Measurements from ENCODE around the gene DOCK3. TPM values are rescaled to one million over a fixed set of nuclear protein-coding genes. Genes with fewer than 3 reads are reported as not detected.

DOCK3 gene
- total RNA-seq, 2 experiments from 2014 or later = 0.93 to 1.1 TPM

GRCh38 chr3:51403675-51404074 lies 728.9 kb downstream of the DOCK3 start:
- ChIA-PET CTCF (interaction anchor here (1.1 kb wide), 1 partner anchor 98 kb away, joined by 3 read pairs; no protein-coding TSS in a partner anchor), POLR2A (interaction anchor here (1.6 kb wide), 1 partner anchor 19 kb away, joined by 5 read pairs; the partner anchor contains the start of gene MANF)
- no peaks in the 10 kb centered on the region for H3K9me3 ChIP-seq (ENCODE audit: control insufficient read depth in 1 of 2, insufficient read depth in 1 of 2, low read length in 2 of 2)
- Mint-ChIP-seq H3K27ac (peak overlapping the region; percentile 52), H3K4me1 (ENCODE audit: low read depth) (peaks cover 37% of the 10 kb centered on the region), H3K9me3 (no peaks in the 10 kb centered on the region), H3K36me3 (ENCODE audit: low read depth) (peaks cover 80% of the 10 kb centered on the region), H3K4me3 (no peak overlapping the region), H3K27me3 (no peaks in the 10 kb centered on the region)
- H3K27ac ChIP-seq (ENCODE audit: low read depth in 1 of 2, low read length in 2 of 2) = peak overlapping the region in 1 of 2 donors; percentile 3
- TF ChIP-seq, protein P1, sequence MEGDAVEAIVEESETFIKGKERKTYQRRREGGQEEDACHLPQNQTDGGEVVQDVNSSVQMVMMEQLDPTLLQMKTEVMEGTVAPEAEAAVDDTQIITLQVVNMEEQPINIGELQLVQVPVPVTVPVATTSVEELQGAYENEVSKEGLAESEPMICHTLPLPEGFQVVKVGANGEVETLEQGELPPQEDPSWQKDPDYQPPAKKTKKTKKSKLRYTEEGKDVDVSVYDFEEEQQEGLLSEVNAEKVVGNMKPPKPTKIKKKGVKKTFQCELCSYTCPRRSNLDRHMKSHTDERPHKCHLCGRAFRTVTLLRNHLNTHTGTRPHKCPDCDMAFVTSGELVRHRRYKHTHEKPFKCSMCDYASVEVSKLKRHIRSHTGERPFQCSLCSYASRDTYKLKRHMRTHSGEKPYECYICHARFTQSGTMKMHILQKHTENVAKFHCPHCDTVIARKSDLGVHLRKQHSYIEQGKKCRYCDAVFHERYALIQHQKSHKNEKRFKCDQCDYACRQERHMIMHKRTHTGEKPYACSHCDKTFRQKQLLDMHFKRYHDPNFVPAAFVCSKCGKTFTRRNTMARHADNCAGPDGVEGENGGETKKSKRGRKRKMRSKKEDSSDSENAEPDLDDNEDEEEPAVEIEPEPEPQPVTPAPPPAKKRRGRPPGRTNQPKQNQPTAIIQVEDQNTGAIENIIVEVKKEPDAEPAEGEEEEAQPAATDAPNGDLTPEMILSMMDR (IDR thresholded peaks at IDR 0.05) = no peak
- no peak for ATAC-seq (ENCODE audit: poor library complexity)
- intact Hi-C loops (cut with DNase I, micrococcal nuclease) = no loop called here
- no peaks in the 10 kb centered on the region for H3K27me3 ChIP-seq (ENCODE audit: control insufficient read depth in 1 of 2, insufficient read depth in 2 of 2, low read length in 2 of 2)
- H3K4me3 ChIP-seq (ENCODE audit: low read length) = no peak overlapping the region
- H3K36me3 ChIP-seq (ENCODE audit: insufficient read depth, low read length) = peaks cover 75% of the 10 kb centered on the region
- peaks cover 3% of the 10 kb centered on the region for H3K4me1 ChIP-seq (ENCODE audit: insufficient read depth, low read length)
- no peak for DNase-seq

DNA sequence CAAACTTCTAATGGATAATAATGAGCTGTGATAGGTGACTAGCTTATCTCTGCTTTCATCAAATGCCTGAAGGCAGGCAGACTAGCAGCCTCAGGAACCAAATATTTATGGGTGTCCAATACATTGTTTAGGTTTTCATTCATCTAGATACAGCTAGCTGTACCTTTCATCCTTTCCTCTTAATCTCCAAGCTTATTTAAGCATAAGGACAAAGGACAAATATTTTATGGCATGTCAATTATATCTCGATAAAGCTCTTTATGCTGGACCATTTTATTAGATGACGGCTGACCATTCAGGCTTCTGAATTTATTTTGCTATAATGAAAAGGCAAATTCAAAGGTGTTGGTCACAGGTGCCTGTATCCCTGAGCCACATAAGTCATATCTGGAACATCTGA lies 733.3 kb downstream of the DOCK3 start:
- peak overlapping the region; percentile 12 for H3K27ac Mint-ChIP-seq

DNA sequence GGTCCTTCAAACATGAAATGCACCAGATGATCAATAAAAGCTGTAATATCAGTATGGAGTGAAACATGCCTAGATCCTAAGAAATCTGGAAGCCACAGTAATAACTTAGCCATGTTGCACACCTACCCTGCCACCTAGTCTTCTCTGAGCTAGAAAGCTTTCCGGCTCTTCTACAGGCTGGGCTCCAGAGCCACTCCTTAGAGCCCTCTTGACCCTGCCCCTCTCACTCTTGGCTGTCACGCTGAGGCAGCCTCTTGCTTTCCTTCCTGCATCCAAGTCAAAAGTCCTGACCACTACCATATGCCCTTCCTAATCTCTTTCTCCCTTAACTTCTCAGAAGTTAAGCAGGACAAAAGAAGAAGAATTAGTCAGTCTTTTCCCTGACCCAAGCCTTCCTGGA lies 734.1 kb downstream of the DOCK3 start:
- H3K36me3 Mint-ChIP-seq (ENCODE audit: low read depth) = peaks cover 78% of the 10 kb centered on the region
- CTCF ChIA-PET = interaction anchor here (2.1 kb wide), 1 partner anchor 20 kb away, joined by 5 read pairs; no protein-coding TSS in a partner anchor

More for the DNA sequence above, 733.3 kb downstream of the DOCK3 start:
- Histone ChIP-seq H3K27me3 (ENCODE audit: control insufficient read depth in 1 of 2, insufficient read depth in 2 of 2, low read length in 2 of 2) (no peaks in the 10 kb centered on the region), H3K4me3 (ENCODE audit: low read length) (no peak overlapping the region), H3K36me3 (ENCODE audit: insufficient read depth, low read length) (peaks cover 78% of the 10 kb centered on the region), H3K27ac (ENCODE audit: low read depth in 1 of 2, low read length in 2 of 2) (no peak overlapping the region), H3K9me3 (ENCODE audit: control insufficient read depth in 1 of 2, insufficient read depth in 1 of 2, low read length in 2 of 2) (no peaks in the 10 kb centered on the region), H3K4me1 (ENCODE audit: insufficient read depth, low read length) (peaks cover 3% of the 10 kb centered on the region)
- Mint-ChIP-seq H3K9me3 (no peaks in the 10 kb centered on the region), H3K36me3 (ENCODE audit: low read depth) (peaks cover 78% of the 10 kb centered on the region), H3K4me3 (no peak overlapping the region), H3K4me1 (ENCODE audit: low read depth) (peaks cover 35% of the 10 kb centered on the region), H3K27me3 (no peaks in the 10 kb centered on the region)
- DNase-seq (no peak), ATAC-seq (ENCODE audit: poor library complexity) (no peak)
- ChIA-PET CTCF (interaction anchor here (2.1 kb wide), 1 partner anchor 19 kb away, joined by 5 read pairs; no protein-coding TSS in a partner anchor), POLR2A (no interaction called here)
- intact Hi-C loops (cut with DNase I, micrococcal nuclease) = no loop called here
- TF ChIP-seq, protein P1 (IDR thresholded peaks at IDR 0.05) = no peak

More for the DNA sequence above, 734.1 kb downstream of the DOCK3 start:
- H3K4me3 Mint-ChIP-seq = no peak overlapping the region
- Histone ChIP-seq H3K36me3 (ENCODE audit: insufficient read depth, low read length) (peaks cover 80% of the 10 kb centered on the region), H3K4me3 (ENCODE audit: low read length) (no peak overlapping the region), H3K27me3 (ENCODE audit: control insufficient read depth in 1 of 2, insufficient read depth in 2 of 2, low read length in 2 of 2) (no peaks in the 10 kb centered on the region), H3K4me1 (ENCODE audit: insufficient read depth, low read length) (no peaks in the 10 kb centered on the region), H3K9me3 (ENCODE audit: control insufficient read depth in 1 of 2, insufficient read depth in 1 of 2, low read length in 2 of 2) (no peaks in the 10 kb centered on the region), H3K27ac (ENCODE audit: low read depth in 1 of 2, low read length in 2 of 2) (no peak overlapping the region)
- H3K9me3 Mint-ChIP-seq = no peaks in the 10 kb centered on the region
- DNase-seq (no peak), ATAC-seq (ENCODE audit: poor library complexity) (no peak)
- TF ChIP-seq, protein P1 (IDR thresholded peaks at IDR 0.05) = no peak
- H3K27me3 Mint-ChIP-seq = no peaks in the 10 kb centered on the region
- intact Hi-C loops (cut with DNase I, micrococcal nuclease) = no loop called here
- POLR2A ChIA-PET = no interaction called here
- peaks cover 27% of the 10 kb centered on the region for H3K4me1 Mint-ChIP-seq (ENCODE audit: low read depth)
- no peak overlapping the region for H3K27ac Mint-ChIP-seq
